Measurements from ENCODE around the gene MTAP.

DNA sequence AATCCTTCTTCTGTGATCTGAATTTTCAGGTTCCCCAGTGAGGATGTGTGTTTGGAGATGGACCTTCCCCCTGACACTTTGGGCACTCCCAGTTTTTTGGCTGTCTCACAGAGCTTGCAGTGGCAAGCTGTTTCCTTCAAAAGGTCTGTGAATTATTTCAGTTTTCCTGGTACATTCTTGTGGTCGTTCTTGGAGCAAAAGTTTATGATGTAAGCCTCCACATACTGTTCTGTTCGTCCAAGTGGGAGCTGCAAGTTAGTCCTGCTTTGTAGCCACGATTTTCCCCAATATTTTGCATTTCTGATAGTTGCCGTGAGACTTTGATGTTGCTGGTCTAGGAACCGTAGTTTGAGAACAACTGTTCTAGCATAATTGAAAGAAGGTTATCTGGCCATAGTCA is 88.3 kb downstream of the MTAP start:
- TF ChIP-seq, protein P1, sequence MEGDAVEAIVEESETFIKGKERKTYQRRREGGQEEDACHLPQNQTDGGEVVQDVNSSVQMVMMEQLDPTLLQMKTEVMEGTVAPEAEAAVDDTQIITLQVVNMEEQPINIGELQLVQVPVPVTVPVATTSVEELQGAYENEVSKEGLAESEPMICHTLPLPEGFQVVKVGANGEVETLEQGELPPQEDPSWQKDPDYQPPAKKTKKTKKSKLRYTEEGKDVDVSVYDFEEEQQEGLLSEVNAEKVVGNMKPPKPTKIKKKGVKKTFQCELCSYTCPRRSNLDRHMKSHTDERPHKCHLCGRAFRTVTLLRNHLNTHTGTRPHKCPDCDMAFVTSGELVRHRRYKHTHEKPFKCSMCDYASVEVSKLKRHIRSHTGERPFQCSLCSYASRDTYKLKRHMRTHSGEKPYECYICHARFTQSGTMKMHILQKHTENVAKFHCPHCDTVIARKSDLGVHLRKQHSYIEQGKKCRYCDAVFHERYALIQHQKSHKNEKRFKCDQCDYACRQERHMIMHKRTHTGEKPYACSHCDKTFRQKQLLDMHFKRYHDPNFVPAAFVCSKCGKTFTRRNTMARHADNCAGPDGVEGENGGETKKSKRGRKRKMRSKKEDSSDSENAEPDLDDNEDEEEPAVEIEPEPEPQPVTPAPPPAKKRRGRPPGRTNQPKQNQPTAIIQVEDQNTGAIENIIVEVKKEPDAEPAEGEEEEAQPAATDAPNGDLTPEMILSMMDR (optimal IDR thresholded peaks at IDR 0.05 in 1 of 3, IDR thresholded peaks at IDR 0.05 in 1 of 3, conservative IDR thresholded peaks at IDR 0.05 in 1 of 3; ENCODE audit: extremely low read depth in 1 of 3, insufficient read depth in 2 of 3, low read length in 3 of 3), result no peak
- no peak for TF ChIP-seq EZH2 (IDR thresholded peaks at IDR 0.05; ENCODE audit: low read length)
